NCI-H1048 (cell line): Measurements from ENCODE around the gene LPIN3.

ENCODE experiments used
- DNase-seq: peaks from one replicate; lab custom pipeline; 2025; lab: John Stamatoyannopoulos, UW

The LPIN3 gene

DNA sequence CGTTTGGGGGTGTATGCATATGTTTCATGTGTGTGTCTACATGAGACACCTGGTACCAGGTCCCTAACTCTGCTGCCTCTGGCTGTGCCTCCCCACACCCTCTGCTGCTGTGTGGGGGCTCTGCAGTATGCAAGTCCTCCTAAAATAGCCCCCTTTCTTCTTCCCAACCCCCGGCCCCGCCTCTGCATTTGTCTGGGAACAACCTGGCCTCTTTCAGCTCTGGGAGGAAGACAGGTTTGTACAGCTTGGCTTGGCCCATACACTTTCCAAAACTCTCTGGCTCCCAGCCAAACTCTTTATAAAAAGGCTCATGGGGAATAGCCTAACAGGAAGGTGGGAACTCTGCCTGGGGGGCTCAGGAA lies 53.1 kb downstream of the LPIN3 start:
- DNase-seq: no peak

DNA sequence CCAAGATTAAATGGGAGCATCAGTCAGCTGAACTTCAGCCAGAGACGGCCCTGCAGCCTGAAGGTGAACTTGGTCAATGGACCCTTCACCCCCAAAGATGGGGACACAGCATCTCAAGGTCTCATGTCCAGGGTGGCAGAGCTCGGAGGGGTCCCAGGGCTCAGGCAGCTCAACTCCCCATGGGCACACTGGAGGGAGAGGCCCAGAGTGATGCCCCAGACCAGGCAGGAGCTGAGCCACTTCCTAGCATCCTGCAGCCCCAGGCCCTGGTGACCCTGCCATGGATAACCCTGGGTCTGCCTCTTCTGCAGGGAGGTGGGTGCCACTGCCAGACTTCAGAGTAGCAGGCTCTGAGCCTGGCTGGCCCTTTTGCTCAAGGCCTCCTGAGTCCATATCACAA lies 53.5 kb downstream of the LPIN3 start:
- DNase-seq: no peak

DNA sequence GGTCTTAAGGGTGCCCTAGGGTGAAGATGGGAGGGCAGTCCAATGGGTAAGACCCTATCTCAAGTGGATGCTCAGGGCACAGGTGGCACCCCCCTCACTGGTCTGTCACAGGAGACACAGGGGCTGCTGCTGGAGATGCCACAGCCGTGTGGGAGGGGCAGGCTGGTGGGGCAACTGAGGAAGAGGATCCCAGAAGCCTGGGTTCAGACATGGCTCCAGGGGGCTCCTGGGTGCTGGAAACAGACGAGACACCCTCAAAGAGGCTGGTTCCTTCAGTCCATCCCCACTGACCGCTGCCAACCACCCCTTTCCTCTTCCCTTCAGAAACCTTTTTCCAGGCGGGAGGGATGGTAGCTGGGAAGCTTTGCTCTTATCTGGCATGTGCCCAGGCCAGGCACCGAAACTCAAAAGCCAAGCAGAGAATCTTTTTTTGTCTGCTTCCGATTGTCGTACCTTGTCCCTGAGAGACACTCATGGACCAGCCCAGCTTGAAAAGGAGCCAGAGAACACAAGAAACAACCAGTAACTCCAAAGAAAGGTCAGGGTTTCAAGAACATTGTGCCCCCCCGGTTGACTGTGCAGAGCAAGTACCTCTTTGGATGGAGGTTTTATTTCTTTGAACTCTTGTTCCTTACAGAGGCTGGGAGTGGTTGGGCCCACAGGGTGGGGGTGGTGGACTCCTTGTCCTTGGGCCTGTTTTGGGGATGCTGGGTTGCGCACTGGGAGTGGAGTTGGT lies 54.5 kb downstream of the LPIN3 start:
- no peak for DNase-seq

DNA sequence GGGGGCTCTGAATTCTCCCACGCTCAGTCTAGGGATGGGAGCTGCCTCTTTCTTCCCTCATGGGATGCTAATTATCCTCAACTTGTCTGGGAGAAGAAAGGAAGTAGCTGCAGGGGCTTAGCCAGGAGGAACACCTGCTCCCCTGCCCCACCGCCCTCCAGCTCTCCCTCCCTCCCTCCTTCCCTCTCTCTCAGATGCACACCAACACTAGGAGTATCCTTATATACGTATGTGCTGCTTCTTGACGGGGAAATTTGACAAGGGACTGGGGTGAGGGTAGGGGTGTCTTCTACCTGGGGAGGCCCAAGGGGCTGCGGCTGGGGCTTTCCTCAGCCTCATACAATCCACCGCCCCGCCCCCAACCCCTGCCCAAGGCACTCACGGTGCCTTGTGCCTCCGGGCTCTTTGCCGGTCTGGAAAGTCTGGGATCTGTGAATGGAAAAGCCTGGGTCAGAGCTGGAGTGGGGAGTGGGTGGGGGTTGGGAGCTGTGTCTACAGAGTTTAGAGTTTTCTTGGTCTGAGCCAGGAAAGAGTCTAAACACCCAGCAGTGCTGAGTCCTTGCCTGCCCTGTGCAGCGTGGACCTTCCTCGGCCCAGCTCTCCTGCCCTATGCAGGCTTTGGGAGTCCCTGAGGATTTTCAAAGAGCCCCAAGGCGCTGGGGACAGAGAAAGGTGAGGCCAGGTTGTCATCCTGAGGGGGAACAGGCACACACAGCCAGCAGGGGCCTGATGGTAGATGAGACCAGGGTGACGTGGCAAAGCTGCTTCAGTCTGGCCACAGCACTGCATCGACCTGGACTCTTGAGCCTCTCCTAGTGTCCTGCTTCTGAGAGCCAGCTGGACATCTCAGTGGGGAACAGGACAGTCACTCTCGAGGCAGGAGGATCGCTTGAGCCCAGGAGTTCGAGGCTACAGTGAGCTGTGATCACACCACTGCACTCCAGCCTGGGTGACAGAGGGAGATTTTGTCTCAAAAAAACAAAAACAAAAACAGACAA lies 55.3 kb downstream of the LPIN3 start:
- DNase-seq: no peak

DNA sequence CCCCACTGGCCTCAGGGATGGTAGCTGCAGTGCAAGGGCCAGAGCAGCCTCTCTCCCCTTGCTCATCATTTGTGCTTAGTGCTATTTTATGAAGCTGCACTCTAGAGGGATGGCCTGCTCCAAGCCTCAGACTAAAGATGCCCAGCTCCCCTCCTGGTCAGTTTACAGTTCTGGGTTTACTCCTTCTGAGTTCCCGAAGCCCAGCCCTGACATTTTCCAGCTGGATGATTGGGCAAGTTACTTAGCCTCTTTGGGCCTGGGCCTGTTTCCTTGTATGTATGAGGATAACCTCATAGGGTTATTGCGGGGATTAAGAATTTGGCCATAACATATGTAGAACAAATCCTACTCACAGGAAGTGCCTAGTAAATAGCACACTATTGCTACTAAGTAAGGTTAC lies 57.8 kb downstream of the LPIN3 start:
- no peak for DNase-seq

DNA sequence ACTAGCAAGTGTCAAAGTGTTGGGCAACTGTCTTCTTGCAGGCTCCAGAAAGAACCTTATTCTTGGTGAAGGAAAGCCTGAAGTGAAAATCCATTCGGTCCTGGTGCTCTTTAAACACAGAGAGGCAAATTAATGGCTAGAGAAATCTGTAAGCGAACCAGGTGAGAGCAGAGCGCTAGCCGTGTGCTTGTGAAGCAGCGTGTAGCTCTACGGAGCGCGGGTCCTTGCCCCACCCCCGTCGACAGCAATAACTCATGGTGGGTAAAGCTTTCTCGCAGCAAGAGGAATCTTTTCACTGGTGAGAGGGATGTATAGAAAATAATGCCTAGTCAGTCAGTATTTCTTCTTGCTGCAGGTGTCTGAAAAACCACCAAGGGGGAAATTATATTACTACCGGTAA lies 63.0 kb downstream of the LPIN3 start:
- no peak for DNase-seq

DNA sequence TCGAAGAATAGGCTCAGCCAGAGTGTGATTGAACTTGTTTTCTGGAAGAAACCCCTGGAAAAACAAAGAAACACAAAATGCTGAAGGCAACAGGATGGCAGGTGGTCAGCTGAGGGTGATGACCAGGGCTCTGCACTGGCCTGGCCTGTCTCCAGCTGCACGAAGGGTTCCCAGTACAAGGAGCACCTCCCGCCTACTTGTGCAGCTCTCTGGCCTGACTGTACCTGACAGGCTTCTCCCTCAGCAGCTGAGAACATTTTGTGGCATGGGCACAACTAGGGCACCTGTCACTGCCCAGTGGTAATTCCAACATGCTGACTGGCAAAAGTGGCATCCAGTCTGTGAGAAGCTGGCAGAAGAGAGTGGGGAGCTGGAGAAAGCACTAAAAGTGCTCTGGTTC lies 64.8 kb downstream of the LPIN3 start:
- DNase-seq: no peak

DNA sequence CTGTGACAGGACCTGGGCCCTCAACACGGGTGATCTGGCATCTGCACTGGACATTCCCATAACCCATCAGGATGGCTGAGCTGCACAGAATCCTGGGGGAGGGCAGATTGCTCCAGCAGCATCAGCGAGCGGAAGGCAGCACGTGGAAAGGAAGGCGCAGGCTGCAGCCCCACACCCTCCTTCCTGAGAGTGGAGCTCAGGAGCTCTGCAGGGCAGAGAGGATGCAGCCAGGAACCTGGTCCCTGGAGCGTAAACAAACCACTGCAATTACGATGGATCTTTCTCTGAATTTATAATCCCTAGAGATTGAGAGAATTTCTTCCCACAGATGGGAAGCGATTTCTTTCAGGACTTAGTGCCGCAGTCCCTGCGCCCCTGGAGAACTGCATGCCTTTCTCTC lies 65.7 kb downstream of the LPIN3 start:
- no peak for DNase-seq

DNA sequence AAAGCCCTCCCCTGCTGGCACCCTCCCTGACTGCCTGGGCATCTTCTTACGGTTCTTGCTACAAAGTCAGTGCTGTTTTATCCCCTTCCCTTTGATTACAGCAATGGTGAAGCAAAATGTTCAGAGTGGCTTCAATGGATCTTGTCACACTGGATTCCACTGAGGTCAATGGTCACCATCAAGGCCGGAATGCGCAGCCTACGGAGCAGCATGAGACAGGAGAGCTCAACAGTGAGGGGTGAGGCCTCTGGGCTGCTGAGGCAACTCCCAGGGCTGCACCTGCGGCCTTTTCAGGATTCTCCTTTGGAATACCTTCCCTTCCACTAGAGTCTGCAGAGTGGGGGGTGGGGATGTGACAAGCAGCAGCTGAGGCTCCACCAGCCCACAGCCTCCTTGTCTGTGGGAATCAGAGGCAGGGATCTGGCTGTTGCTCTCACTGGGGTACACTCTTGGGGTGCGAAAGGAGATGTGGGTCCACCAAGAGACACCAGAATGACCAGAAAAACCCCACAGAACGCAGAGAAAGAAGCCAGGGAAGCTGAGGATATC lies 66.3 kb downstream of the LPIN3 start:
- no peak for DNase-seq

DNA sequence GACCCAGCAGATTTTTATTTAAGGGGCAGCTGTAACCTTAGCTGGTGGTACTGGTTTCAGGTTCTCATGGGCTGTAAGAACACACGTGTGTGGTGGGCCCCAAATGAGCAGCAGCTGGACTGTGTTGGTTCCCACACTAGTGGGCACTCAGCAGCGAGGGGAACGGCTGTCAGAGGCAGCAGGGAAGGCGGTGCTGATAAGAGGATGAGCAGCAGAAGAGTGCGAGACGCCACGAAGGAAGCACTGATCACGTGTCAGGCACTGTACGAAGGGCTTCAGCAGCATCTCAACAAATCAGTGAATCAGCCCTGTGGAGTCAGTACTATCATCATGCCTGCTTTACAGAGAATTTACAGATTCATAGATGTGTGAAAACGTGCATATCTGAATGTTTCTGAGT lies 67.0 kb downstream of the LPIN3 start:
- no peak for DNase-seq

DNA sequence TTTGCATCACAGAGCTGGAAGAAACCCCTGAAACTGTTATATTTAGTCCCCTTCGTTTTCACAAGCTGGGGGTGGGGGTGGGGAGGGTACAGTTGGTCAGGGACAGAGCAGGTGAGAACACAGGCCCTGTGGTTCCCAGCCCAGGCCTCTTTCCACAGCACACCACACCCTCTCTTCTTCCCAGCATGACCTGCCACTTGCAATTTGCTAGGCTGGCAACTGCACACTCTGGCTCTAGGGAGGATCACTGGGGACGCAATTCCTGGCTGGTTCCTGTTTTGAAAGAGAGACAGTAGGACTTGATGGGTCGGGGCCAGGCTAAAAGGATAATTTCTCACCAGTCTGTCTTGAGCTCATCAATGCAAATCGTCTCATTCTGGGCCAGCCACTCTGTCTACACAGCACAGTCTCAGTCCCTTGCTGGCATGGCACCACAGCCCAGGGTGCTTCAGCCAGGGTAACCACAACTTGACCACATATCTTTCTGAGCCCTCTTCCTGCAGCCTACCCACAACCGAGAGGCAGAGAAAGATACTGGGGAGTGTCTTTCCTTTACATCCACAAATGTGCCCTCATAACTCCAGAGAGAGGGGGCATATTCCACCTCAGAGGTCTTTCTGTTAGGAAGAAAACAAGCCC lies 67.7 kb downstream of the LPIN3 start:
- no peak for DNase-seq

DNA sequence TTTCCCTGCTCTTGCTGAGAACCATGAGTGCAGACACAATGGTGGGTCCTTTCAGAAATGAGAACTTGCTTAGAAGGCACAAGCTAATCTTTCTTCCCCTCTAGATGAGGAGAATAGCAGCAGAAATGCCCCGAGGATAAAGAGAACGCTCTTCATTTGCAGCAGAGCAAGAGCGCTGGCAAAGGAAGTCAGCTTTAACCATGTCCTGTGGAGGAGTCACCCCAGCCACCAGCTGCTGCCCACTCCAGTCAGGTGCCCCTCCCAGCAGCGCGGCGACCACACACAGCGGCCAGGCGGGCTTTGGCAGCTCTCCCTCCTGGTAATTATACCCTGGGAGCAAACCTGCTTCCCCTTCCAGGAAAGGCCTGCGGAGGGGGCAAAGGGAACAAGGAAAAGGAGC lies 68.4 kb downstream of the LPIN3 start:
- no peak for DNase-seq
